Neutrophil (primary cell): ENCODE measurements around the gene RIN3.

Experiments used
- H3K27ac ChIP-seq: fragments of 200-600 bp; sonication (generic); 2 replicates; pipeline ENCODE4 v1.5.1; 2016; ENCODE audit warnings: mild to moderate bottlenecking, moderate library complexity
- H3K27me3 ChIP-seq: fragments of 200-600 bp; sonication (generic); 2 replicates; pipeline ENCODE4 v1.6.0; 2016; ENCODE audit warnings: mild to moderate bottlenecking
- H3K36me3 ChIP-seq: fragments of 200-600 bp; sonication (generic); 2 replicates; pipeline ENCODE4 v1.5.1; 2017
- H3K4me1 ChIP-seq, 2 experiments: fragments of 200-600 bp in 1 of 2; sonication (generic) in 1 of 2; 1 replicate in 1 of 2; 2 replicates in 1 of 2; pipeline versions ENCODE4 v1.5.1 to v1.6.1; 2013 to 2016; ENCODE audit warnings: low read depth in 1 of 2, low read length in 1 of 2, mild to moderate bottlenecking in 1 of 2, moderate library complexity in 1 of 2; ENCODE audit not compliant: control insufficient read depth in 1 of 2, insufficient read depth in 1 of 2
- H3K4me3 ChIP-seq, 2 experiments: fragments of 200-600 bp in 1 of 2; sonication (generic) in 1 of 2; 1 replicate in 1 of 2; 2 replicates in 1 of 2; pipeline ENCODE4 v1.5.1; 2013 to 2016; ENCODE audit warnings: low read depth in 1 of 2, low read length in 1 of 2, mild to moderate bottlenecking in 1 of 2, moderate library complexity in 1 of 2
- H3K9me3 ChIP-seq: fragments of 200-600 bp; sonication (generic); 2 replicates; pipeline ENCODE4 v1.5.1; 2016
- CTCF ChIP-seq: fragments of 200-600 bp; sonication (generic); IDR thresholded peaks from 2 replicates; pipeline ENCODE4 v1.5.1; 2016; ENCODE audit warnings: antibody characterized with exemption

Gene RIN3

GRCh38 chr14:92551044-92551841, 37.7 kb downstream of the RIN3 start:
- no peaks in the 10 kb centered on the region for H3K9me3 ChIP-seq
- H3K27me3 ChIP-seq: no peaks in the 10 kb centered on the region
- no peaks in the 10 kb centered on the region for H3K36me3 ChIP-seq
- H3K4me1 ChIP-seq: peaks cover 25 to 58% of the 10 kb centered on the region in 2 experiments
- TF ChIP-seq CTCF: no peak
- H3K4me3 ChIP-seq: no peak overlapping the region
- peak overlapping the region; percentile 5 for H3K27ac ChIP-seq

- Histone ChIP-seq H3K27ac (no peak overlapping the region), H3K27me3 (no peaks in the 10 kb centered on the region), H3K9me3 (no peaks in the 10 kb centered on the region), H3K36me3 (peaks cover 5% of the 10 kb centered on the region), H3K4me3 (no peak overlapping the region), H3K4me1 (peaks cover 25 to 59% of the 10 kb centered on the region in 2 experiments)
- TF ChIP-seq CTCF: no peak
Measured at GRCh38 chr14:92552066-92552465, 38.5 kb downstream of the RIN3 start.

GRCh38 chr14:92553438-92553837, 39.9 kb downstream of the RIN3 start:
- no peak overlapping the region for H3K27ac ChIP-seq
- no peak overlapping the region for H3K4me3 ChIP-seq
- no peaks in the 10 kb centered on the region for H3K27me3 ChIP-seq
- peaks cover 17% of the 10 kb centered on the region for H3K36me3 ChIP-seq
- H3K4me1 ChIP-seq: peaks cover 25 to 59% of the 10 kb centered on the region in 2 experiments
- no peaks in the 10 kb centered on the region for H3K9me3 ChIP-seq
- no peak for TF ChIP-seq CTCF

- Histone ChIP-seq H3K36me3 (peaks cover 37% of the 10 kb centered on the region), H3K9me3 (no peaks in the 10 kb centered on the region), H3K27me3 (no peaks in the 10 kb centered on the region), H3K4me1 (peaks cover 25 to 46% of the 10 kb centered on the region in 2 experiments), H3K4me3 (peak overlapping the region in 1 of 2 experiments; percentile 25), H3K27ac (peak overlapping the region; percentile 67)
- TF ChIP-seq CTCF: no peak
Measured at GRCh38 chr14:92555465-92556111, 42.0 kb downstream of the RIN3 start.

GRCh38 chr14:92556255-92556741, 42.7 kb downstream of the RIN3 start:
- no peaks in the 10 kb centered on the region for H3K27me3 ChIP-seq
- peaks cover 22 to 42% of the 10 kb centered on the region in 2 experiments for H3K4me1 ChIP-seq
- peak overlapping the region in 1 of 2 experiments; percentile 25 for H3K4me3 ChIP-seq
- no peak for TF ChIP-seq CTCF
- peak overlapping the region; percentile 67 for H3K27ac ChIP-seq
- H3K36me3 ChIP-seq: peaks cover 38% of the 10 kb centered on the region
- no peaks in the 10 kb centered on the region for H3K9me3 ChIP-seq
